OCI-LY3 (cell line): ENCODE results near the gene CRNN.
A peak's percentile ranks its signal among the peaks of the same experiment; 100 is the strongest.

ENCODE experiments used
- H2AFZ ChIP-seq: fragments of 200-600, 300-600 bp; shearing (Covaris generic); 2 replicates; pipeline ENCODE4 v1.6.0; 2014; ENCODE audit warnings: antibody characterized with exemption, low read depth, low read length
- H3K27ac ChIP-seq: fragments of 200-600, 300-600 bp; sonication (generic); 2 replicates; pipeline ENCODE4 v1.5.1; 2014; ENCODE audit warnings: mild to moderate bottlenecking, low read length, moderate library complexity, mixed read lengths
- H3K27me3 ChIP-seq: fragments of 200-600, 300-600 bp; sonication (generic); 2 replicates; pipeline ENCODE4 v1.6.1; 2014; ENCODE audit warnings: low read depth, low read length, mixed read lengths
- H3K36me3 ChIP-seq: fragments of 200-600, 300-600 bp; sonication (generic); replicated peaks from 2 replicates; pipeline ENCODE3; 2014; ENCODE audit warnings: low read depth, low read length, mixed read lengths
- H3K4me1 ChIP-seq: fragments of 300-600, 200-600 bp; sonication (generic); 2 replicates; pipeline ENCODE4 v1.6.1; 2014; ENCODE audit warnings: low read length, mixed read lengths
- H3K4me2 ChIP-seq: fragments of 200-600, 300-600 bp; sonication (generic); 2 replicates; pipeline ENCODE4 v1.6.1; 2014; ENCODE audit warnings: low read length, mixed read lengths
- H3K4me3 ChIP-seq: fragments of 300-600, 200-600 bp; sonication (generic); 2 replicates; pipeline ENCODE4 v1.5.1; 2014; ENCODE audit warnings: antibody characterized with exemption, mild to moderate bottlenecking, low read length, moderate library complexity
- H3K79me2 ChIP-seq: fragments of 300-600, 200-600 bp; shearing (Covaris generic); 2 replicates; pipeline ENCODE4 v1.6.1; 2014; ENCODE audit warnings: mild to moderate bottlenecking, low read length, mixed read lengths
- H3K9ac ChIP-seq: fragments of 300-600, 200-600 bp; shearing (Covaris generic); 2 replicates; pipeline ENCODE4 v1.6.0; 2014; ENCODE audit warnings: mild to moderate bottlenecking, low read length, moderate library complexity
- H3K9me3 ChIP-seq: fragments of 200-600, 300-600 bp; shearing (Covaris generic); 2 replicates; pipeline ENCODE4 v1.6.1; 2014; ENCODE audit warnings: low read length, mixed read lengths; ENCODE audit not compliant: insufficient read depth
- H4K20me1 ChIP-seq: fragments of 200-600, 300-600 bp; sonication (generic); 2 replicates; pipeline ENCODE4 v1.6.1; 2016; ENCODE audit warnings: low read length, mixed read lengths; ENCODE audit not compliant: insufficient read depth
- CTCF ChIP-seq: fragments of 200-600, 300-600 bp; sonication (generic); IDR thresholded peaks from 2 replicates; pipeline ENCODE4 v1.5.1; 2014; ENCODE audit warnings: antibody characterized with exemption, low read length, low read depth
- EZH2phosphoT487 ChIP-seq: fragments of 200-600 bp; shearing (Covaris generic); IDR thresholded peaks from 2 replicates; pipeline ENCODE4 v1.6.1; 2018; ENCODE audit warnings: antibody characterized with exemption, mixed run types, low read depth

CRNN gene

GRCh38 chr1:152459596-152460528, 45.8 kb upstream of the CRNN start:
- TF ChIP-seq EZH2phosphoT487: no peak
- TF ChIP-seq CTCF: peak; percentile 94
- Histone ChIP-seq H3K9me3 (no peaks in the 10 kb centered on the region), H3K4me3 (peak overlapping the region; percentile 67), H3K27me3 (no peaks in the 10 kb centered on the region), H3K27ac (peak overlapping the region; percentile 51), H4K20me1 (no peaks in the 10 kb centered on the region), H3K79me2 (no peaks in the 10 kb centered on the region), H2AFZ (peak overlapping the region; percentile 97), H3K9ac (peak overlapping the region; percentile 47), H3K4me2 (peak overlapping the region; percentile 83), H3K36me3 (no peaks in the 10 kb centered on the region), H3K4me1 (peaks cover 17% of the 10 kb centered on the region)

- TF ChIP-seq CTCF: peak; percentile 96
- TF ChIP-seq EZH2phosphoT487: no peak
Observed at GRCh38 chr1:152458384-152459185, 44.5 kb upstream of the CRNN start.

GRCh38 chr1:152457561-152457960, 43.5 kb upstream of the CRNN start:
- Histone ChIP-seq H3K4me3 (no peak overlapping the region), H3K27me3 (no peaks in the 10 kb centered on the region), H4K20me1 (no peaks in the 10 kb centered on the region), H3K4me2 (no peak overlapping the region), H3K4me1 (peaks cover 17% of the 10 kb centered on the region), H3K27ac (no peak overlapping the region), H3K79me2 (no peaks in the 10 kb centered on the region), H3K9ac (no peak overlapping the region), H2AFZ (no peak overlapping the region), H3K9me3 (no peaks in the 10 kb centered on the region), H3K36me3 (no peaks in the 10 kb centered on the region)
- no peak for TF ChIP-seq CTCF
- TF ChIP-seq EZH2phosphoT487: no peak

More at GRCh38 chr1:152458384-152459185, 44.5 kb upstream of the CRNN start:
- H3K9me3 ChIP-seq: no peaks in the 10 kb centered on the region
- peak overlapping the region; percentile 87 for H2AFZ ChIP-seq
- no peaks in the 10 kb centered on the region for H4K20me1 ChIP-seq
- no peaks in the 10 kb centered on the region for H3K27me3 ChIP-seq
- H3K27ac ChIP-seq: no peak overlapping the region
- no peak overlapping the region for H3K9ac ChIP-seq
- H3K4me2 ChIP-seq: peak overlapping the region; percentile 68
- peak overlapping the region; percentile 31 for H3K4me3 ChIP-seq
- H3K36me3 ChIP-seq: no peaks in the 10 kb centered on the region
- H3K79me2 ChIP-seq: no peaks in the 10 kb centered on the region
- peaks cover 17% of the 10 kb centered on the region for H3K4me1 ChIP-seq

GRCh38 chr1:152457071-152457470, 43.0 kb upstream of the CRNN start:
- H3K79me2 ChIP-seq: no peaks in the 10 kb centered on the region
- TF ChIP-seq CTCF: no peak
- no peak for TF ChIP-seq EZH2phosphoT487
- H2AFZ ChIP-seq: no peak overlapping the region
- H3K9ac ChIP-seq: no peak overlapping the region
- no peaks in the 10 kb centered on the region for H3K36me3 ChIP-seq
- H3K4me1 ChIP-seq: peaks cover 17% of the 10 kb centered on the region
- H3K9me3 ChIP-seq: no peaks in the 10 kb centered on the region
- no peak overlapping the region for H3K4me3 ChIP-seq
- 0 out of 2 replicates have a peak, but pooled peaks cover 3% of the 10 kb centered on the region for H3K27me3 ChIP-seq
- no peak overlapping the region for H3K4me2 ChIP-seq
- no peaks in the 10 kb centered on the region for H4K20me1 ChIP-seq
- H3K27ac ChIP-seq: no peak overlapping the region
